H1 (cell line): ENCODE results near the gene DLK1. TPM values are rescaled to one million over a fixed set of nuclear protein-coding genes. Genes with fewer than 3 reads are reported as not detected.

Experiments
- CTCF ChIA-PET: fragments of 300-600 bp; sonication (Branson Sonifier 250); formaldehyde crosslinking; loops from one replicate; lab custom pipeline; 2021; ENCODE audit not compliant: partially characterized antibody; lab: Charles Lee
- POLR2A ChIA-PET: fragments of 300-600 bp; sonication (Branson Sonifier 250); formaldehyde crosslinking; loops from one replicate; lab custom pipeline; 2021; ENCODE audit warnings: inconsistent platforms; ENCODE audit not compliant: partially characterized antibody; lab: Charles Lee
- DNase-seq, 2 experiments: peaks; one replicate each; pipeline versions ENCODE4 v3.0.0 to v3.0.0-alpha.2; 2010 to 2022; ENCODE audit warnings: low spot score in 2 of 2, low read depth in 1 of 2, mixed read lengths in 1 of 2
- FAIRE-seq: peaks from 2 replicates; lab custom pipeline; 2011; peaks lifted over from hg19 to GRCh38; lab: Jason Lieb, UNC
- H2AFZ ChIP-seq: 2 replicates; pipeline ENCODE4 v1.8.1; 2012; ENCODE audit warnings: low read length, inconsistent platforms
- H2AK5ac ChIP-seq: 2 replicates; pipeline ENCODE4 v1.6.1; 2013; ENCODE audit warnings: low read depth, low read length
- H2BK120ac ChIP-seq: replicated peaks from 2 replicates; pipeline ENCODE3; 2013; ENCODE audit warnings: low read depth, low read length, inconsistent platforms
- H2BK12ac ChIP-seq: 2 replicates; pipeline ENCODE4 v1.6.1; 2013; ENCODE audit warnings: low read depth, low read length
- H2BK15ac ChIP-seq: 2 replicates; pipeline ENCODE4 v1.6.1; 2013; ENCODE audit warnings: low read length
- H2BK20ac ChIP-seq: 2 replicates; pipeline ENCODE4 v1.6.1; 2013; ENCODE audit warnings: low read length
- H2BK5ac ChIP-seq: 2 replicates; pipeline ENCODE4 v1.6.1; 2013; ENCODE audit warnings: low read depth, low read length
- H3K14ac ChIP-seq: 2 replicates; pipeline ENCODE4 v1.6.1; 2013; ENCODE audit warnings: inconsistent platforms; ENCODE audit not compliant: insufficient read length
- H3K18ac ChIP-seq: 2 replicates; pipeline ENCODE4 v1.6.1; 2013; ENCODE audit warnings: low read length; ENCODE audit errors: extremely low read depth
- H3K23ac ChIP-seq: 2 replicates; pipeline ENCODE4 v1.6.1; 2013; ENCODE audit warnings: inconsistent platforms; ENCODE audit not compliant: insufficient read length
- H3K23me2 ChIP-seq: 2 replicates; pipeline ENCODE4 v1.6.1; 2013; ENCODE audit warnings: low read depth, low read length
- H3K27ac ChIP-seq: 2 replicates; pipeline ENCODE4 v1.6.1; 2011; ENCODE audit warnings: low read depth, low read length, inconsistent platforms
- H3K27me3 ChIP-seq, 4 experiments: replicated peaks in 1 of 4; 1 replicate in 1 of 4; 2 replicates in 3 of 4; pipeline versions ENCODE4 v1.6.1 to v1.8.1; 2011 to 2013; ENCODE audit warnings: low read length in 3 of 4, mild to moderate bottlenecking in 3 of 4, inconsistent platforms in 2 of 4, mixed read lengths in 2 of 4, moderate library complexity in 1 of 4; ENCODE audit not compliant: control insufficient read depth in 3 of 4, insufficient read depth in 3 of 4; ENCODE audit errors: extremely low read depth in 1 of 4
- H3K36me3 ChIP-seq, 4 experiments: 2 replicates each; pipeline versions ENCODE4 v1.6.1 to v1.8.1; 2011 to 2013; ENCODE audit warnings: mild to moderate bottlenecking in 4 of 4, low read length in 3 of 4, moderate library complexity in 2 of 4, control low read depth in 1 of 4, inconsistent platforms in 1 of 4; ENCODE audit not compliant: insufficient read depth in 4 of 4, control insufficient read depth in 2 of 4
- H3K4ac ChIP-seq: replicated peaks from 2 replicates; pipeline ENCODE3; 2013; ENCODE audit warnings: low read length, low read depth, mixed read lengths, inconsistent platforms; ENCODE audit not compliant: insufficient read length
- H3K4me1 ChIP-seq, 4 experiments: replicated peaks in 1 of 4; 1 replicate in 1 of 4; 2 replicates in 3 of 4; pipeline versions ENCODE4 v1.6.1 to v1.8.1; 2011 to 2013; ENCODE audit warnings: low read length in 3 of 4, inconsistent platforms in 2 of 4, mixed read lengths in 1 of 4; ENCODE audit not compliant: insufficient read depth in 4 of 4, control insufficient read depth in 3 of 4
- H3K4me2 ChIP-seq, 2 experiments: 2 replicates each; pipeline versions ENCODE4 v1.6.1 to v1.8.1; 2011 to 2013; ENCODE audit warnings: low read depth in 2 of 2, low read length in 2 of 2, control low read depth in 1 of 2, inconsistent platforms in 1 of 2, mild to moderate bottlenecking in 1 of 2; ENCODE audit not compliant: insufficient read depth in 1 of 2
- H3K4me3 ChIP-seq, 4 experiments: fragments of 200-600, 300-600 bp in 1 of 4; sonication (generic), shearing (Covaris generic), sonication (Bioruptor Twin) in 1 of 4; 2 replicates each; pipeline versions ENCODE4 v1.5.1 to v1.8.1; 2011 to 2016; ENCODE audit warnings: low read length in 4 of 4, low read depth in 3 of 4, control low read depth in 2 of 4, inconsistent platforms in 2 of 4, mild to moderate bottlenecking in 2 of 4, mixed read lengths in 1 of 4, moderate library complexity in 1 of 4; ENCODE audit not compliant: insufficient read depth in 2 of 4; ENCODE audit errors: extremely low read depth in 1 of 4
- H3K56ac ChIP-seq: replicated peaks from 2 replicates; pipeline ENCODE3; 2013; ENCODE audit warnings: low read depth, mild to moderate bottlenecking, mixed read lengths, low read length, inconsistent platforms; ENCODE audit not compliant: insufficient read length
- H3K79me1 ChIP-seq: 2 replicates; pipeline ENCODE4 v1.6.1; 2013; ENCODE audit warnings: low read depth, low read length, control low read depth
- H3K79me2 ChIP-seq, 2 experiments: 2 replicates each; pipeline versions ENCODE4 v1.6.1 to v1.8.1; 2012 to 2013; ENCODE audit warnings: low read length in 2 of 2, mild to moderate bottlenecking in 2 of 2, inconsistent platforms in 1 of 2; ENCODE audit not compliant: insufficient read depth in 2 of 2, control insufficient read depth in 1 of 2
- H3K9ac ChIP-seq, 4 experiments: replicated peaks in 1 of 4; 1 replicate in 1 of 4; 2 replicates in 3 of 4; pipeline versions ENCODE4 v1.6.1 to v1.8.1; 2011 to 2013; ENCODE audit warnings: low read depth in 3 of 4, low read length in 3 of 4, control low read depth in 2 of 4, mild to moderate bottlenecking in 2 of 4, moderate library complexity in 2 of 4, inconsistent platforms in 1 of 4; ENCODE audit errors: extremely low read depth in 1 of 4
- H3K9me3 ChIP-seq, 2 experiments: 2 replicates each; pipeline versions ENCODE4 v1.6.1 to v1.8.1; 2012 to 2013; ENCODE audit warnings: mild to moderate bottlenecking in 2 of 2, moderate library complexity in 2 of 2, control low read depth in 1 of 2, inconsistent platforms in 1 of 2, low read depth in 1 of 2, low read length in 1 of 2, mixed read lengths in 1 of 2; ENCODE audit not compliant: insufficient read depth in 2 of 2
- H4K20me1 ChIP-seq, 2 experiments: replicated peaks in 1 of 2; 2 replicates each; pipeline versions ENCODE3 to v1.8.1; 2011 to 2013; ENCODE audit warnings: inconsistent platforms in 2 of 2, low read length in 2 of 2, mild to moderate bottlenecking in 1 of 2; ENCODE audit not compliant: insufficient read depth in 2 of 2, control insufficient read depth in 1 of 2
- H4K5ac ChIP-seq: 2 replicates; pipeline ENCODE4 v1.6.1; 2013; ENCODE audit warnings: low read length, low read depth, mixed read lengths, inconsistent platforms; ENCODE audit not compliant: insufficient read length
- H4K8ac ChIP-seq: 2 replicates; pipeline ENCODE4 v1.8.0; 2013; ENCODE audit warnings: mild to moderate bottlenecking, moderate library complexity, low read length, inconsistent platforms; ENCODE audit not compliant: insufficient read depth; ENCODE audit errors: extremely low read depth
- H4K91ac ChIP-seq: replicated peaks from 2 replicates; pipeline ENCODE3; 2013; ENCODE audit warnings: low read length, mixed read lengths, inconsistent platforms; ENCODE audit not compliant: insufficient read length
- CHD1 ChIP-seq: IDR thresholded peaks from 2 replicates; pipeline ENCODE4 v1.6.1; 2012; ENCODE audit warnings: low read depth, low read length, improper control_type of control experiment
- EP300 ChIP-seq, 2 experiments: IDR thresholded peaks; 1 replicate in 1 of 2; 2 replicates in 1 of 2; pipeline ENCODE4 v1.6.1; 2011 to 2012; ENCODE audit warnings: low read depth in 2 of 2, low read length in 2 of 2, mild to moderate bottlenecking in 2 of 2, borderline replicate concordance in 1 of 2, inconsistent platforms in 1 of 2, moderate library complexity in 1 of 2
- FOSL1 ChIP-seq: IDR thresholded peaks from 2 replicates; pipeline ENCODE4 v1.6.1; 2011; ENCODE audit warnings: mild to moderate bottlenecking, low read depth, low read length, moderate library complexity; ENCODE audit not compliant: insufficient read depth
- JUND ChIP-seq: IDR thresholded peaks from 2 replicates; pipeline ENCODE4 v1.6.1; 2011; ENCODE audit warnings: mild to moderate bottlenecking, improper control_type of control experiment, low read length
- KDM1A ChIP-seq: fragments of 200-600, 300-600 bp; sonication (generic); IDR thresholded peaks from 2 replicates; pipeline ENCODE4 v1.7.1; 2016; ENCODE audit warnings: mild to moderate bottlenecking, low read length, borderline replicate concordance
- KDM4A ChIP-seq: IDR thresholded peaks from one replicate; pipeline ENCODE4 v1.7.1; 2012; ENCODE audit warnings: low read depth, mild to moderate bottlenecking, moderate library complexity, low read length, inconsistent platforms; ENCODE audit not compliant: severe bottlenecking
- PHF8 ChIP-seq: fragments of 200-600 bp; sonication (generic); conservative IDR thresholded peaks from 2 replicates; pipeline ENCODE4 v1.7.1; 2012; ENCODE audit warnings: low read depth, mild to moderate bottlenecking, inconsistent platforms, low read length, moderate library complexity
- SP1 ChIP-seq: IDR thresholded peaks from 2 replicates; pipeline ENCODE4 v1.6.1; 2011; ENCODE audit warnings: low read depth, low read length
- SP4 ChIP-seq: IDR thresholded peaks from 2 replicates; pipeline ENCODE4 v1.6.1; 2012; ENCODE audit warnings: low read length, inconsistent platforms
- USF2 ChIP-seq: IDR thresholded peaks from 2 replicates; pipeline ENCODE4 v1.6.1; 2011; ENCODE audit warnings: low read length, improper control_type of control experiment
- YY1 ChIP-seq: IDR thresholded peaks from 2 replicates; pipeline ENCODE4 v1.6.1; 2011; ENCODE audit warnings: low read depth, mild to moderate bottlenecking, low read length
- WGBS, 2 experiments: shearing (Covaris generic) in 1 of 2; methylation state at CpG; one replicate each; pipeline versions ENCODE4 v1.1.6 to v1.1.7; 2013 to 2015; ENCODE audit warnings: low lambda C conversion rate in 2 of 2, mixed read lengths in 2 of 2, inconsistent platforms in 1 of 2, low coverage in 1 of 2, missing lambda C conversion rate in 1 of 2; ENCODE audit not compliant: insufficient replicate concordance in 2 of 2, insufficient coverage in 1 of 2, insufficient read length in 1 of 2; ENCODE audit errors: extremely low coverage in 1 of 2, missing lambda C conversion rate in 1 of 2; 5-methylcytosine and 5-hydroxymethylcytosine counted together
- polyA plus RNA-seq, 7 experiments: library from polyadenylated mRNA; depleted of rRNA in 3 of 7; stranded (reverse) in 5 of 7; unstranded in 2 of 7; fragments of >200 nt in 5 of 7; fragments of 200-250 nt in 2 of 7; gene quantifications; 1 replicate in 5 of 7; 2 replicates in 1 of 7; 4 replicates in 1 of 7; pipeline versions ENCODE4 v1.2.1 to v1.2.3, GENCODE V29; 2011 to 2013; ENCODE audit warnings: missing spikeins in 2 of 7, mixed read lengths in 2 of 7
- total RNA-seq: library from RNA; stranded (reverse); fragmentation: NEBNext Ultra II Directional; extraction: Animal tissue kit (Norgen Biotek cat#: 25700); gene quantifications from 2 replicates; pipeline ENCODE4 v1.2.1, GENCODE V29; 2021
- TF ChIP-seq, protein P1 (sequence below): IDR thresholded peaks from 2 replicates; pipeline ENCODE4 v1.6.1; 2012; ENCODE audit warnings: inconsistent platforms

Gene DLK1
- total and polyA plus RNA-seq, 2 of the 8 experiments (the other 6 are each of a cell fraction or from before 2014, with no cell fraction given), result 1.3 to 2.4 TPM

- H2BK20ac ChIP-seq, result no peak overlapping the region
- no peak overlapping the region for H3K27ac ChIP-seq
- no peak overlapping the region for H4K5ac ChIP-seq
- no peaks in the 10 kb centered on the region for H3K9me3 ChIP-seq
- H3K14ac ChIP-seq, result no peak overlapping the region
- no peak overlapping the region for H4K91ac ChIP-seq
- FAIRE-seq, result no peak
- H2BK5ac ChIP-seq, result no peak overlapping the region
- no peak overlapping the region for H3K18ac ChIP-seq
- no peaks in the 10 kb centered on the region for H4K20me1 ChIP-seq
- no peak overlapping the region for H2BK120ac ChIP-seq
- H3K4me2 ChIP-seq, result no peak overlapping the region
- no peak overlapping the region for H3K4ac ChIP-seq
- H3K79me1 ChIP-seq, result no peaks in the 10 kb centered on the region
- no peak overlapping the region for H3K4me3 ChIP-seq
- H3K4me1 ChIP-seq, result peaks cover 0 to 11% (median 7%) of the 10 kb centered on the region in 4 experiments; a peak in 5 of 7 replicates
- H3K23ac ChIP-seq, result no peak overlapping the region
- no peaks in the 10 kb centered on the region for H3K79me2 ChIP-seq
- CTCF ChIA-PET, result interaction anchor here (1.3 to 1.7 kb wide), 2 partner anchors 9 to 181 kb away, joined by 4 read pairs; no protein-coding TSS in a partner anchor
- H2BK15ac ChIP-seq, result no peak overlapping the region
- POLR2A ChIA-PET, result no interaction called here
- no peak overlapping the region for H2BK12ac ChIP-seq
- no peak for DNase-seq
- H4K8ac ChIP-seq, result no peak overlapping the region
- no peak overlapping the region for H2AK5ac ChIP-seq
- WGBS, 2 experiments, result 81% methylated on average over 11 of the region's 13 CpGs; no CpG with 5 or more reads in 1 of the 2 experiments
- H3K9ac ChIP-seq, result no peak overlapping the region
- no peak overlapping the region for H2AFZ ChIP-seq
- H3K36me3 ChIP-seq, result no peaks in the 10 kb centered on the region
- H3K27me3 ChIP-seq, result peaks cover 0 to 10% (median 7%) of the 10 kb centered on the region in 4 experiments; a peak in 6 of 7 replicates
- no peak overlapping the region for H3K56ac ChIP-seq
- peaks cover 3% of the 10 kb centered on the region; the same call in 1 of the 2 replicates for H3K23me2 ChIP-seq
- TF ChIP-seq CHD1 (no peak), KDM4A (no peak), FOSL1 (no peak), KDM1A (no peak), SP4 (no peak), JUND (no peak), PHF8 (no peak), USF2 (no peak), SP1 (no peak), EP300 (IDR thresholded peaks at IDR 0.05; ENCODE audit: borderline replicate concordance in 1 of 2, low read depth in 2 of 2, low read length in 2 of 2) (no peak), YY1 (no peak)
- TF ChIP-seq, protein P1, sequence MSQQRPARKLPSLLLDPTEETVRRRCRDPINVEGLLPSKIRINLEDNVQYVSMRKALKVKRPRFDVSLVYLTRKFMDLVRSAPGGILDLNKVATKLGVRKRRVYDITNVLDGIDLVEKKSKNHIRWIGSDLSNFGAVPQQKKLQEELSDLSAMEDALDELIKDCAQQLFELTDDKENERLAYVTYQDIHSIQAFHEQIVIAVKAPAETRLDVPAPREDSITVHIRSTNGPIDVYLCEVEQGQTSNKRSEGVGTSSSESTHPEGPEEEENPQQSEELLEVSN, result no peak
Observed at GRCh38 chr14:100719976-100720520, 6.6 kb upstream of the DLK1 start.
